Renal cortical epithelial cell (primary cell): ENCODE results near the gene TMPRSS6. TPM values are rescaled to one million over a fixed set of nuclear protein-coding genes. Genes with fewer than 3 reads are reported as not detected.

ENCODE experiments used
- DNase-seq: peaks from one replicate; pipeline ENCODE4 v3.0.0-alpha.2; 2011; ENCODE audit warnings: low read depth
- total RNA-seq: library from RNA; depleted of rRNA; stranded (reverse); fragments of >200 nt; gene quantifications from 2 replicates; pipeline ENCODE4 v1.2.3, GENCODE V29; 2014

The TMPRSS6 gene
- total RNA-seq, 1 donor from 2014 or later = not detected

DNA sequence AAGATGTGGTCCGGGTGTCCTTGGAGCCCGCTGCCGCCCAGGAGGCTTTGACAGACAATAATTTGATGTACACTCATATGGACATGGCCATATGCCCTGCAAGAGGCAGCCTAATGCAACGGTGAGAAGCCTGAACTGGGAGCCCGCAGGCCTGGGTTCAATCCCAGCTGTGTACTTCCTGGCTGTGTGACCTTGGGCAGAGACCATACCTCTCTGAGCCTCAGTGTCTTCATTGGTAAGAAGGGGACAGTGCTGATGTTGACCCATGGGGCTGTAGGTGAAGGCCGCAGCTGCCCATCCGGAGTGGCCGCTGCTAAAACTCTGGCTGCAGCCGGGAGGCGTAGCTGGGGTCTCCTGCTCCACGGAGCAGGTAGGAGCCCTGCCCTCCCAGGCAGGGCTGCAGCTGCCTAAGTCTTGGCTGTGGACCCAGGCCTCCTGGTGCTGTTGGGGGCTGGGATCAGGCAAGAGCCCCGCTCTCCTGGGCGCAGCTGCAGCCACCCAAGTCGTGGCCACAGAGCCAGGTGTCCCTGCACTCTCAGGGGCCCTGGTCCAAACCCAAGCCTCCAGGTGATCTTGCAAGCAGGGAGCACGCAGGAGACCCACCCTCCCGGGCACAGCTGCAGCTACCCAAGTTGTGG, 31.3 kb upstream of the TMPRSS6 start:
- no peak for DNase-seq

DNA sequence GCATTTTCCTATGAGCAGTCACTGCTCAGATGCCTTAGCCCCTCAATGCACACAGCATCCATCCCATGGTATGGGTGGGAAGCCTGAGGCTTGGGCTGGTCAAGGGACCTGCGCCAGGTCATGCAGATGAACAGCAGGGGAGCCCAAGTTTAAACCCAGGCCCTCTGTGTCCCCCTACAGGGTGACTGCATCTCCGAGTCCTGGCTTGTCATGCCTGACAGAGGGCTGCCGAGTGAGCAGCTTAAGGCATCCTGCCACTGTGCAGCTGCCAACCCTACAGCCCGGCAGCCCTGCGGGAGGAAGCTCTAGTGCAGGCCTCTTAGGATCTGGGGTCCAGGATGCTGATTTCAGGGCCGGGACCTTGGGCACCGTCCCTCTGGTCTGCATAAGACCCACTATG, 30.2 kb upstream of the TMPRSS6 start:
- no peak for DNase-seq

- no peak for DNase-seq
Measured at GRCh38 chr22:37138849-37139561, 29.5 kb upstream of the TMPRSS6 start.

DNA sequence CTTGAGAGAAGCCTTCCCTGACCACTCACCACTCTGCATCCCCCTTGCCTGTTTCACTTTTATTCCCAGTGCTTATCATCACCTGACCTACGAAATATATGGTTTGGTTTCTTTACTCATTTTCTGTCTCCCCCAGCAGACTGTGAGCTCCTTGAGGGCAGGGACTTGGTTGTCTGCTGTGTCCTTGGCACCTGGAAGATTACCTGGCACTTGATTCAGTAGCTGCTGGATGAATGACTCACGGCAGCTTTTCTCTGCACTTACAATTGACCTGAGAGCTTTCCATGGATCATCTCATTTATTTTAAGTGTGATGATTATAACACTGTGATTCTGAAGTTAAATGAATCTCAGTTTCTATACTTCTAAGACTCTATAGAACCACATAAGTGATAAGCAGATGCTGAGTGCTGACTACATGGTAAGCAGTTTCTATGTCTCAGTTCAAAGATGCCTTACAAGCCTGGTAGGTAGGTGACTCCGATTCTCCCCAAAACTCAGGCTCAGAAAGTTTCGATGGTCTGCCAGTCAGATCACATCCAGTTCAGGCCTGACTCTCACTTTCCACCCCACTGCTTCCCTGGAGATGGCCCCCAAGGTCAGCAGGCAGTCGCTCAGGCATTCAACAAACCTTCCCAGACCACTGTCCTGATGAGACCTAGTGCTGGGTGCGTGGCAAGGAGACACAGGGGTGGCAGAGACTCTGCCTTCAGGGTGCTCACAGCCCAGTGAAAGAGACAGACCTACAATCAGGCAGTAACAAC, 28.6 kb upstream of the TMPRSS6 start:
- no peak for DNase-seq

- DNase-seq = no peak
Measured at GRCh38 chr22:37137131-37137530, 27.6 kb upstream of the TMPRSS6 start.

GRCh38 chr22:37135023-37135422, 25.5 kb upstream of the TMPRSS6 start:
- no peak for DNase-seq

DNA sequence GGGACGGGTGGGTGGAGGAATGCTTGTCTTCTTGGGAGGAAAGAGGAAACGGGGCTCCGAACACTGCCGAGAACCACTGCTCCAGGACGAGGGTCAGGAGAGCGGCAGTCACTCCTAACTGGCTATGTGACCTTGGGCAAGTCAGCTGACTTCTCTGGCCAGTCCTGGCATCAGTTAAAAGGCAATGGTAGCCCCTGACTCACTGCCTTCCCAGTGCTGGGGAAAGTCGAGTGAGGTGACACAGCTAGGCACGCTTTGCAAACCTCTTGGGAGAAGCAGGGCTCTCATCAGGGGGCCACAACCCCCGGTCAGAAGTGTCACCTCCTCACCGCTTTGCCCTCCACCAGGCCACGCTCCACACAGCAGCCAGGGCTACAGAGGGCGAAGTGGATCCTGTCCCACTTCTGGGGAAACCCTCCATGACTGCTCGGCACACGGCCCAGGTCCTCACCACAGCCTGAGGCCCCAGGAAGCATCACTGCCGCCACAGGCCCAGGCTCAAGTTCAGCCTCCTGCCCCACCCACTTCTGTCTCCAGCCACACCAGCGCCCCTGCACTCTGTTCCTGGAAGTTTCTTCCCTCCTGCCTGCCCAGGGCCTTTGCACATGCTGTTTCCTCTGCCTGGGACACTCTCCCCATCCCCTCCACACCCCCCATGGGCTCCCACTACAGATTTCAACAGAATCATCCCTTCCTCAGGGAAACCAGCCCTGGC, 23.9 kb upstream of the TMPRSS6 start:
- DNase-seq = no peak

DNA sequence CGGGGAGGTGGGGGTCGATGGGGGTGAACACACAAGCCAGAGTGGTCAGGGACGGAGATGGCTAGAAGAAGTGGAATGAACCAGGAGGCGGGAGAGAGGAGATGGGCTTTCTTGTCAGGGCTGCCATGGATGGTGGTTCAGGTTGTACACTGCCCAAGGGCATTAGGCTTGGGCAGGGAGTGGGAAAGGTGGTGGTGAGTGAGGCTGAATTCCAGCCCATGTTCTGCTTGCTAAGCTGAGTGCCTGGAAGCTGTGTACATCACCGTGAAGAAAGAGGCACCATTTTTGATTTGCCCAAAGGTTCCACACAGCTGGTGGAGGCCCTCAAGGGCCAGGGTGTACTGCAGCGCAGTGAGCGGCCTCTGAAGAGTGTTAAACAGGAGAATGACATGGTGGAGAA, 23.3 kb upstream of the TMPRSS6 start:
- no peak for DNase-seq

- DNase-seq = no peak
Measured at GRCh38 chr22:37129866-37130441, 20.4 kb upstream of the TMPRSS6 start.

DNA sequence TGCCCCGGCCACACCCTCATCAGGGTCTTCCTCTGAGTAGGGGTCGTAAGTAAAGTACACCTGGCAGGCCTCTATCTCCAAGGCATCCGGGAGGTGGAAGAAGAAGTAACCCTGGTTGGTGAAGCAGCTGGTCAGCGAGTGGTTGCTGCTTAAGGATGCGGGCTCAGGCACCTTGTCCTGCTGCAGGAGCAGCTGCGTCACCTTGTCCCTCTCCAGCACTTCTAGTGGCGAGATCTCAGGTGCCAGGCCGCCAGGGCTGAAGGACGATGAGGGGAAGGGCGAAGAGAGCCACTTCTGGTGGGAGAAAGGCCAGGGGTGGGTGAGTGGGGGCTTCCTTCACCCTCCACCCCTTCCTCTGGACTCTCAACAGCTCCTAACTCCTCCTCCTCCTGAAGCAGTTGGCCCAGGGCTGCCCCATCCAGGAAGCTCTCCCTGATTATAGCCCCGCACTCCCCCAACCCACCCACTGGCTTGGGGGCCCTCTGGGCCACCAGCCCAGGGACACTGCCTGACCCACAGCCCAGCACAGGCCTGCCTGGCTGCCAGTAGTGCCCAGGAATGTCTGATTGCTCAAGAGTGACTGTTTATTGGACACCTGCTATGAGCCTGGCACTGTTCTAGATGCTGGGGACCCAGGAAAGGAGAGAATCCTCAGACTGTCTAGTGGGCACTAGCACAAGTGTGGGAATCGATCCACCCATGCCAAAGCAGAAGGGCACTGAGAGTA, 19.2 kb upstream of the TMPRSS6 start:
- no peak for DNase-seq

DNA sequence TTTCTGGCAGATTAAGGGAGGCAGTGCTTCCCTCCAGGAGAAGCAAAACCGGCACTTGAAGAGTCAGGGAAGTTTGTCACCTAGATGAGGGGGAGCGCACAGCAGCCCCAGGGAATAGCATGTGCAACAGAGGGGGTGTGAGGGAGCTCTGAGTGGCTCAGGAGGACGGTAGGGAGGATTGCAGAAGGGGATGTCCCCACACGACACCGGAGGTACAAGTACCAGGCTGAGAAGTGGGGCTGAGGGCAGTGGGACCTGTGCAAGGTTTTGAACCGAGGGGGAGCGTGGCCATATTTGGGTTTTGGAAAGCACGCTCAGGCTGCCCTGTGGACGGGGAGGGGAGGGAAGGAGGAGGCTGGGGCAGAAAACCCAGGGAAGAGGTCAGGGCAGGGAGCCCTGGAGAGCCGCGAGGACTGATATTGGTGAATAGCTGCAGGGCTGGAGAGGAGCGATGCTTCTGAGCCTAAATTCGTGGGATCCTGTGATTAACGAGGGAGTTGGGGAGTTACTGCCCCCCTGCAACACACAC, 17.9 kb upstream of the TMPRSS6 start:
- no peak for DNase-seq

DNA sequence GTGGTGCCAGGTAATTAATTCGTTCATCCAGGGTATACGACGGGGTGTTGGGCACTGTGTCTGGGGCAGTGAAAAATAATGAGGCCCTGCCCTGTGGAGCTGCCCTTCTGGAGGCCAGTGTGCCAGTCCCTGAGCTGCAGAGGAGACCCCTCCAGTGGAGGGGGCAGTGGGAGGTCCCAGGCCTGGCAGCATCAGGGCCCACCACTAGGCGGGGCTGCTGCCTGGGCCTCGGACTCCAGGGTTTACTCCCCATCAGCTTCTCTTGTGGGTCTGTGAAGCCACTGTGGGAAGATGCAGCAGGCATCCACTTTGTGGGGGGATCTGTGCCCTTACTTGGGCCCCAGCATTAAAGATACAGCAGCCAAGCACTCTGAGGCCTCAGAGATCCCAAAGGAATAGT, 17.4 kb upstream of the TMPRSS6 start:
- no peak for DNase-seq

- DNase-seq = peak; percentile 20
Measured at GRCh38 chr22:37126383-37126782, 16.9 kb upstream of the TMPRSS6 start.

- no peak for DNase-seq
Measured at GRCh38 chr22:37123649-37124048, 14.1 kb upstream of the TMPRSS6 start.

- DNase-seq = no peak
Measured at GRCh38 chr22:37122598-37123180, 13.2 kb upstream of the TMPRSS6 start.

DNA sequence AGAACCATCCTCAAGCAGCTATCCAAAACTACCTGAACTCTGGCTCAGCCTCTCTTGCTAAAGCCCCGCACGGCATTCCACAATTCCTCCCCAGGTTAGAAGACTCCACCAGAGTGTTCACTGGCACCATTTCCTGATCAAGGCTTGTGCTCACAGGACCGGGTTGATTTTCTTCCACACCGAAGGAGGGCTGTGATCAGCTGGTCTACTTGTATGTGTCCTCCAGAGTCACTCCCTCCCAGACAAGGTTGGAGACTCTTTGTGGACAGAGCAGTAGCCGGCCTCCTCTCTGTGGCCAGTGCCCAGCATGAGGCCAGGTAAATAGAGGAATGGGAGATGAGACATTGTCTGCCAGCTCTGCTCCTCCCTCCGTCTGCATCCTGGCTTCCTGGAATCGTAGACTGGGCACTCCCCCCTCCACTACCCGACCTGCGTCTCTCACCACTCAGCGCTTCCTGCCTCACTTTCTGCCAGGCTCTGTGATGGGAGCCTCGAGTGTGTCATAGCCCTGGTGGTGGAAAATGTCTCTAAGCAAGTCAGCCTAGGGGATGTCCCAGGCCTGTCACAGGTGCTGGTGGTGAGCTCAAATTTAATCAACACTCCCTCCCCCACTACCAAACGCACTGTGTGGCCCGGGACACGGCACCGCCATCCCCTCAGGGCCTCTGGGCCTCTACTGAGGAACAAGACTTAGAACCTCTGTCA, 12.5 kb upstream of the TMPRSS6 start:
- peak; percentile 81 for DNase-seq

- DNase-seq = no peak
Measured at GRCh38 chr22:37120569-37121340, 11.2 kb upstream of the TMPRSS6 start.

- DNase-seq = no peak
Measured at GRCh38 chr22:37119872-37120271, 10.4 kb upstream of the TMPRSS6 start.

DNA sequence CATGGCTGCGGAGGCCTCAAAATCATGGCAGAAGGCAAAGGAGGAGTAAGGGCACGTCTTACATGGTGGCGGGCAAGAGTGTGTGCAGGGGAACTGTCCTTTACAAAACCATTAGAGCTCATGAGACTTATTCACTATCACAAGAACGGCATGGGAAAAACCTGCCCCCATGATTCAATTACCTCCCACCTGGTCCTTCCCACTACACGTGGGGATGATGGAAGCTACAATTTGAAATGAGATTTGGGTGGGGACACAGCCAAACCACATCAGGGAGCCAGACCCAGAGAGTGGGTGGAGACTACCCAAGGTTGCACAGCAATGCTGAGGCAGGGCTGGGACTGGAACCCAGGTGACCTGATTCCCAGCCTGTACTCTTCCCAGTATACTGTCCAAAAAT, 8.6 kb upstream of the TMPRSS6 start:
- DNase-seq = no peak
